Measurements from ENCODE around the gene HIGD1A.

HIGD1A gene

GRCh38 chr3:42741796-42742195, 62.5 kb downstream of the HIGD1A start:
- no peak for ATAC-seq (replicated peaks)
- H3K27ac Mint-ChIP-seq = peak overlapping the region in 1 of 2 donors; percentile 74
- no peaks in the 10 kb centered on the region for H3K4me1 Mint-ChIP-seq (ENCODE audit: low read depth in 2 of 2)
- H3K27me3 Mint-ChIP-seq = no peaks in the 10 kb centered on the region
- peaks cover 4% of the 10 kb centered on the region for H3K36me3 Mint-ChIP-seq (ENCODE audit: insufficient read depth)
- no peak overlapping the region for H3K4me3 Mint-ChIP-seq
- H3K9me3 Mint-ChIP-seq = no peaks in the 10 kb centered on the region
- no peak for DNase-seq

DNA sequence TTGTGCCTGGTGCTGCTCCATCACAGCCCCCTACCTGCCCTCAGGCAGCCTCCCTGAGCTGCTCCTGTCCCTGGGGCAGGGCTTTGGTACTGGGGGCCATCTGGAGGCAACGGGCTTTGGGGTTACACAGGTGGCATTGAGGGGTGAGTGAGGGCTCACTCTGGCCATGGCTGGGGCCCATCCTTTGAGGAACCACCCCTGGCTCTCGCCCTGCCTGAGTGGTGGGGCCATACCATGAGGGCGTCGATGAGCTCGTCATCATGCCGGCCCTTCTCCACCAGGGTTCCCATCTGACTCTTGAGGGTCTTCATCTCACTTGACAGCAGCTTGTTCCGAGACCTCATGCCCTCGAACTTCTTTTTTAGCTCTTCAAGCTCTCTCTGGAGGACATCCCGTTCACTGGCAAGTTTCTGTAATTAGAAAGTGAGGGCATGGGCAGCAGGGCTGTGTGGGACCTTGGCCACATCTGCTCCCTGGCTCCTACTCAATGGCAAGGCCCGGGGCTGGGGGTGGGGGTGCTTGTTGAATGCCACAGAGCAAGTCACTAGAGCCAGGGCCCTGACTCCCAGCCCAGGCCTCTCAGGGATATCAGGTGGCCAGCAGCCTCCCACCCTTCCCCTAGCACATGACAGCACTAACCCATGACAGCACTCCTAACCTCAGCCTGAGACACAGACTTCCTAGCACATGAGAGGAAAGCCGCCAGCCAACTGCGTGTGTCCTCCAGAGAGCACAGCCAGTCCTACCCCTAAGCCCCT, 64.7 kb downstream of the HIGD1A start:
- Mint-ChIP-seq H3K27me3 (no peaks in the 10 kb centered on the region), H3K4me1 (ENCODE audit: low read depth in 2 of 2) (no peaks in the 10 kb centered on the region), H3K27ac (no peak overlapping the region), H3K9me3 (no peaks in the 10 kb centered on the region), H3K4me3 (no peak overlapping the region), H3K36me3 (ENCODE audit: insufficient read depth) (peaks cover 4% of the 10 kb centered on the region)
- no peak for ATAC-seq (replicated peaks)
- DNase-seq = no peak

DNA sequence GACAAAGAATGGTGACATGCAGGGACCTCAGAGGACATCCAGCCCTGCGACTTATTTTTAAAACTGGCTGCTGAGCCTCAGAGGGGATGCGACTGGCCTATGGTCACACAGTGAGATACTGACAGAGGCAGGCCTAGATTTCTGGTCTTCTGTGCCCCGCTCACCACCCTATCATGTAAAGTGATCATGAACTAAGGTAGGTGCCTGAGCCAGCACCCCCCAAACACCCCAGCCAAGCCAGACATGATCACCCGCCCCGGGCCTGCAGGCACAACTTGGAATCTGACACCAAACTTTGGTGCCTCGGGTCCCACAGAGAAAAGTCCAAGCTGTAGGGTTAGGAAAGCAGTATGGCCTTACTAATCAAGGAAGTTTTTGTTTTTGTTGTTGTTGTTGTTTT, 67.8 kb downstream of the HIGD1A start:
- no peak overlapping the region for H3K27ac Mint-ChIP-seq
- DNase-seq (no peak), ATAC-seq (replicated peaks) (no peak)
- no peak overlapping the region for H3K4me3 Mint-ChIP-seq
- H3K27me3 Mint-ChIP-seq = no peaks in the 10 kb centered on the region
- no peaks in the 10 kb centered on the region for H3K9me3 Mint-ChIP-seq
- H3K4me1 Mint-ChIP-seq (ENCODE audit: low read depth in 2 of 2) = no peaks in the 10 kb centered on the region
- peaks cover 4% of the 10 kb centered on the region for H3K36me3 Mint-ChIP-seq (ENCODE audit: insufficient read depth)

DNA sequence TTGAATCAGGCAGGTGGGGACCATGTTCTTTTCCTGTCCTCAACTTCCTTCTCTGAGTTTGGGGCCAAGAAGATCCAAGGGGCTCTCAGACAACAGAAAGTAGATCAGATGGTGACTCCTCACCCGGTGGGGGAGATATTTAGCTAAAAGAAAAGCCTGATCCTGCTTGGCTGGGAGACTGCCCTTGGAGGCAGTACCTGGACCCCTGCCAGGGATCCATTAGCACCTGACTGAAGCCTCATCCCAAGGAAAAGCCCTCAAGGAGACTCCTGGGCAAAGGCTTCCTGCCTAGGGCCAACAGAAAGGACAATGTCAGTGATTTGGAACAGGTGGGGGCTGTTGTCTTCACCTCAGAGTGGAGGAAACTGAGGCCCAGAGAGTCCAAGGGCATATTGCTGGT, 68.2 kb downstream of the HIGD1A start:
- no peak for DNase-seq
- no peak overlapping the region for H3K4me3 Mint-ChIP-seq
- peaks cover under 1% of the 10 kb centered on the region for H3K36me3 Mint-ChIP-seq (ENCODE audit: insufficient read depth)
- ATAC-seq (replicated peaks) = no peak
- no peaks in the 10 kb centered on the region for H3K4me1 Mint-ChIP-seq (ENCODE audit: low read depth in 2 of 2)
- no peaks in the 10 kb centered on the region for H3K9me3 Mint-ChIP-seq
- H3K27me3 Mint-ChIP-seq = no peaks in the 10 kb centered on the region
- H3K27ac Mint-ChIP-seq = no peak overlapping the region

DNA sequence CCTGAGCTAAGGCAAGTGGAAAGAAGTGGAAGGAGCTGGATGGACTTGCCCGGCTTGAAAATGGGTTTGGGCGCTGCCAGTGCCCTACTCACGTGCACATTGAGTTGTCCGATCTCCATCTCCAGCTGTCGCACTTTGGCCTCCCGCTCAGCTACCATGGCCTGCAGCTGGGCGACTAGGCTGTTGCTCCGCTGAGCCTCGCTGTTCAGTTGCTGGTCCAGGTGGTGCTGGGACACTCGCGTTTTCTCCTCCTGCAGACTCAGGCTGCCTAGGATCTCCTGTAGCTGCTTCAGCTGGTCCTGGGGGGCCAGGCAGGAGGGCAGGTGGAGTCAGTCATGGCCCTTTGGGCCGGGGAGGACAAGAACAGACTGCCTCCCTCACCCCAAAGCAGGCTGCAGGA, 68.7 kb downstream of the HIGD1A start:
- Mint-ChIP-seq H3K27ac (no peak overlapping the region), H3K36me3 (ENCODE audit: insufficient read depth) (no peaks in the 10 kb centered on the region), H3K4me1 (ENCODE audit: low read depth in 2 of 2) (no peaks in the 10 kb centered on the region), H3K4me3 (no peak overlapping the region), H3K9me3 (no peaks in the 10 kb centered on the region), H3K27me3 (no peaks in the 10 kb centered on the region)
- no peak for ATAC-seq (replicated peaks)
- no peak for DNase-seq

GRCh38 chr3:42735019-42735418, 69.3 kb downstream of the HIGD1A start:
- Mint-ChIP-seq H3K4me3 (no peak overlapping the region), H3K27me3 (peaks cover 0 to under 1% of the 10 kb centered on the region in 2 donors), H3K4me1 (ENCODE audit: low read depth in 2 of 2) (no peaks in the 10 kb centered on the region), H3K27ac (no peak overlapping the region), H3K36me3 (ENCODE audit: insufficient read depth) (no peaks in the 10 kb centered on the region), H3K9me3 (no peaks in the 10 kb centered on the region)
- DNase-seq (no peak), ATAC-seq (replicated peaks) (no peak)

DNA sequence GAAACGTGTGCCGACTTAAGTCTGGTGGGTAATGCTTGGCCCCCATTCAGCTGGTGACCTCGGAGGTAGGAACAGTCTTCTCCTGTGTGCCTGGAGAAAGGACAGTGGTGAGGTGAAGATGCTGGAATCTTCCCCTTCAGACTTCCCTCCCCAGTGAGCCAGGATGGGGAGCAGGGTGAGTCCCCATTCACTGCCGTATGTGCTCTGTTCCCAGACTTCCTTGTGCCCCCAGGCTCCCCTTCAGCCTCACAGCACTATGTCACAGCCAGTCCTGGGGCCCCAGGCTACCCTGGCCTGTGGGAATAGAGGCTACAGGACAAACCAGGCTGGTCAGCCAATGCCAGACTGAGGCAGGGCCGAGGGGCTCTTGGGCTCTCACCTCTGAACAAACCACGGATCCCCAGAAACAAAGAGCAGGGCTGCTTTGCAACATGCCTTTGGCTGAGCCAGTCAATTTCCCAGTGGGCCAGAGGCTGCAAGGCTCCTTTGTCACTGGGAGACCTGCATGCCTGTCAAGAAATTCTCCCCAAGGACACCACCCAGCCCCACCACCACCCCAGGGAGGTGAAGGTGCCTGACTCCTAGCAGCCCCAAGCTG, 69.9 kb downstream of the HIGD1A start:
- no peak overlapping the region for H3K27ac Mint-ChIP-seq
- no peaks in the 10 kb centered on the region for H3K9me3 Mint-ChIP-seq
- DNase-seq = no peak
- H3K36me3 Mint-ChIP-seq (ENCODE audit: insufficient read depth) = no peaks in the 10 kb centered on the region
- no peak for ATAC-seq (replicated peaks)
- H3K4me1 Mint-ChIP-seq (ENCODE audit: low read depth in 2 of 2) = no peaks in the 10 kb centered on the region
- H3K27me3 Mint-ChIP-seq = peaks cover 0 to 6% of the 10 kb centered on the region in 2 donors
- H3K4me3 Mint-ChIP-seq = no peak overlapping the region

- no peak for DNase-seq
- Mint-ChIP-seq H3K27me3 (peaks cover 0 to 6% of the 10 kb centered on the region in 2 donors), H3K9me3 (no peaks in the 10 kb centered on the region), H3K4me3 (no peak overlapping the region), H3K36me3 (ENCODE audit: insufficient read depth) (no peaks in the 10 kb centered on the region), H3K27ac (no peak overlapping the region), H3K4me1 (ENCODE audit: low read depth in 2 of 2) (no peaks in the 10 kb centered on the region)
- no peak for ATAC-seq (replicated peaks)
Observed at GRCh38 chr3:42733501-42734262, 70.6 kb downstream of the HIGD1A start.

Measured in effector memory CD8-positive, alpha-beta T cell (primary cell).